OCI-LY7 (cell line): Measurements from ENCODE around the gene CDKL5. TPM values are rescaled to one million over a fixed set of nuclear protein-coding genes. Genes with fewer than 3 reads are reported as not detected.

ENCODE experiments used
- BruUV-seq: library from RNA; stranded (reverse); fragments of 400-500 nt; replicated peaks from 2 replicates; lab custom pipeline; 2021; lab: Mats Ljungman, UMichigan
- CTCF ChIA-PET: fragments of 300-600 bp; sonication (Branson Sonifier 250); formaldehyde crosslinking; loops from one replicate; lab custom pipeline; 2022; ENCODE audit warnings: antibody characterized with exemption; ENCODE audit not compliant: unreplicated experiment; lab: Charles Lee
- POLR2A ChIA-PET: fragments of 300-600 bp; sonication (Branson Sonifier 250); formaldehyde crosslinking; loops from one replicate; lab custom pipeline; 2022; ENCODE audit warnings: antibody characterized with exemption; lab: Charles Lee
- DNase-seq: peaks from one replicate; pipeline ENCODE4 v3.0.0-alpha.2; 2015; ENCODE audit warnings: low spot score
- H2AFZ ChIP-seq: fragments of 200-600 bp; sonication (generic), shearing (Covaris generic); 2 replicates; pipeline ENCODE4 v1.6.1; 2014; ENCODE audit warnings: mild to moderate bottlenecking, antibody characterized with exemption, low read length, moderate library complexity
- H3K27ac ChIP-seq: fragments of 200-600 bp; sonication (generic); 2 replicates; pipeline ENCODE4 v1.5.1; 2014; ENCODE audit warnings: mixed run types, low read depth, mild to moderate bottlenecking, moderate library complexity, low read length, inconsistent platforms; ENCODE audit not compliant: poor library complexity, severe bottlenecking
- H3K36me3 ChIP-seq: fragments of 200-600 bp; sonication (generic); 2 replicates; pipeline ENCODE4 v1.6.1; 2014; ENCODE audit warnings: mild to moderate bottlenecking, antibody characterized with exemption, low read length, moderate library complexity, mixed read lengths; ENCODE audit not compliant: insufficient read depth
- H3K4me1 ChIP-seq: fragments of 200-600 bp; sonication (generic); 2 replicates; pipeline ENCODE4 v1.5.1; 2014; ENCODE audit warnings: mild to moderate bottlenecking, low read length; ENCODE audit not compliant: insufficient read depth, poor library complexity, severe bottlenecking
- H3K4me2 ChIP-seq: fragments of 200-600 bp; sonication (generic); 2 replicates; pipeline ENCODE4 v1.6.1; 2014; ENCODE audit warnings: mild to moderate bottlenecking, low read length
- H3K4me3 ChIP-seq: fragments of 200-600 bp; sonication (generic); 2 replicates; pipeline ENCODE4 v1.5.1; 2014; ENCODE audit warnings: mild to moderate bottlenecking, low read depth, low read length; ENCODE audit not compliant: poor library complexity, severe bottlenecking
- H3K79me2 ChIP-seq: fragments of 200-600 bp; sonication (generic); 2 replicates; pipeline ENCODE4 v1.6.1; 2016; ENCODE audit warnings: low read depth, mild to moderate bottlenecking, low read length, moderate library complexity, mixed read lengths; ENCODE audit not compliant: insufficient read depth
- H3K9me2 ChIP-seq: fragments of 200-600 bp; sonication (generic); 2 replicates; pipeline ENCODE4 v1.6.1; 2016; ENCODE audit warnings: mild to moderate bottlenecking, low read length, mixed read lengths; ENCODE audit not compliant: insufficient read depth
- H3K9me3 ChIP-seq: fragments of 200-600 bp; sonication (generic); 2 replicates; pipeline ENCODE4 v1.6.1; 2014; ENCODE audit warnings: mild to moderate bottlenecking, mixed run types, low read length, mixed read lengths
- H4K20me1 ChIP-seq: fragments of 200-600 bp; sonication (generic); 2 replicates; pipeline ENCODE4 v1.6.1; 2014; ENCODE audit warnings: mild to moderate bottlenecking, antibody characterized with exemption, low read length, moderate library complexity, mixed read lengths; ENCODE audit not compliant: insufficient read depth
- EZH2phosphoT487 ChIP-seq: fragments of 200-600 bp; sonication (generic); IDR thresholded peaks from 2 replicates; pipeline ENCODE4 v1.6.1; 2018; ENCODE audit warnings: low read depth, borderline replicate concordance, mild to moderate bottlenecking, mixed run types, antibody characterized with exemption, low read length, moderate library complexity, mixed read lengths
- intact Hi-C: fragments of 100-400 bp; cut with micrococcal nuclease; formaldehyde crosslinking; loops from one replicate; pipeline ENCODE4 v1.10.0; 2022; ENCODE audit not compliant: unreplicated experiment
- total RNA-seq, 2 experiments: library from RNA; depleted of rRNA in 1 of 2; stranded (reverse); fragments of >200 nt in 1 of 2; shearing (Covaris generic) in 1 of 2; gene quantifications; 2 replicates each; pipeline ENCODE4 v1.2.3, GENCODE V29; 2014 to 2022
- TF ChIP-seq, protein P1 (sequence below): fragments of 200-600 bp; sonication (generic); conservative IDR thresholded peaks from 2 replicates; pipeline ENCODE4 v1.5.1; 2014; ENCODE audit warnings: mild to moderate bottlenecking, antibody characterized with exemption, low read length, moderate library complexity, mixed read lengths

CDKL5 gene
- total RNA-seq, 2 experiments from 2014 or later = 1.3 to 2.0 TPM

DNA sequence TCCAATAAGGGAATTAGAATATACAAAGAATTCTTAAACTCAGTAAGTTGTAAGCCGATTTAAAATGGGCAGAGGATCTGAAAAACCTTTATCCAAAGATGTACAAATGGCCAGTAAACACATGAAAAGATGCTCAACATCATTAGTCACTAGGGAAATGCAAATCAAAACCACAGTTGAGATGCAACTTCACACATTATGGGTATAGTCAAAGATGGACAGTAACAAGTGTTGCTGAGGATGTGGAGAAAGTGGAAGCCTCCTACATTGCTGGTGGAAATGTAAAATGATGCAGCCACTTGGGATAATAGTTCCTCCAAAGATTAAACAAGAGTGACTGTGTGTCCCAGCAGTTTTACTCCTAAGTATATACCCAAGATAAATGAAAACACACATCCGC, 213.9 kb downstream of the CDKL5 start:
- Histone ChIP-seq H3K4me3 (no peak overlapping the region), H2AFZ (no peak overlapping the region), H3K9me3 (no peaks in the 10 kb centered on the region), H3K4me2 (no peak overlapping the region), H4K20me1 (no peaks in the 10 kb centered on the region), H3K36me3 (no peaks in the 10 kb centered on the region), H3K27ac (no peak overlapping the region), H3K9me2 (no peaks in the 10 kb centered on the region), H3K79me2 (no peaks in the 10 kb centered on the region), H3K4me1 (no peaks in the 10 kb centered on the region)
- BruUV-seq = no TSS peak
- intact Hi-C loops = no loop called here
- DNase-seq = no peak
- POLR2A ChIA-PET = no interaction called here
- CTCF ChIA-PET = no interaction called here
- no peak for TF ChIP-seq EZH2phosphoT487
- TF ChIP-seq, protein P1, sequence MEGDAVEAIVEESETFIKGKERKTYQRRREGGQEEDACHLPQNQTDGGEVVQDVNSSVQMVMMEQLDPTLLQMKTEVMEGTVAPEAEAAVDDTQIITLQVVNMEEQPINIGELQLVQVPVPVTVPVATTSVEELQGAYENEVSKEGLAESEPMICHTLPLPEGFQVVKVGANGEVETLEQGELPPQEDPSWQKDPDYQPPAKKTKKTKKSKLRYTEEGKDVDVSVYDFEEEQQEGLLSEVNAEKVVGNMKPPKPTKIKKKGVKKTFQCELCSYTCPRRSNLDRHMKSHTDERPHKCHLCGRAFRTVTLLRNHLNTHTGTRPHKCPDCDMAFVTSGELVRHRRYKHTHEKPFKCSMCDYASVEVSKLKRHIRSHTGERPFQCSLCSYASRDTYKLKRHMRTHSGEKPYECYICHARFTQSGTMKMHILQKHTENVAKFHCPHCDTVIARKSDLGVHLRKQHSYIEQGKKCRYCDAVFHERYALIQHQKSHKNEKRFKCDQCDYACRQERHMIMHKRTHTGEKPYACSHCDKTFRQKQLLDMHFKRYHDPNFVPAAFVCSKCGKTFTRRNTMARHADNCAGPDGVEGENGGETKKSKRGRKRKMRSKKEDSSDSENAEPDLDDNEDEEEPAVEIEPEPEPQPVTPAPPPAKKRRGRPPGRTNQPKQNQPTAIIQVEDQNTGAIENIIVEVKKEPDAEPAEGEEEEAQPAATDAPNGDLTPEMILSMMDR = no peak

- BruUV-seq = no TSS peak
- intact Hi-C loops = no loop called here
- H3K9me2 ChIP-seq = no peaks in the 10 kb centered on the region
- CTCF ChIA-PET = no interaction called here
- no peak for DNase-seq
- H3K4me1 ChIP-seq = no peaks in the 10 kb centered on the region
- H2AFZ ChIP-seq = no peak overlapping the region
- no peaks in the 10 kb centered on the region for H4K20me1 ChIP-seq
- H3K27ac ChIP-seq = no peak overlapping the region
- no peak overlapping the region for H3K4me3 ChIP-seq
- no peak overlapping the region for H3K4me2 ChIP-seq
- TF ChIP-seq, protein P1 = no peak
- TF ChIP-seq EZH2phosphoT487 = no peak
- POLR2A ChIA-PET = no interaction called here
- H3K9me3 ChIP-seq = no peaks in the 10 kb centered on the region
- no peaks in the 10 kb centered on the region for H3K79me2 ChIP-seq
- H3K36me3 ChIP-seq = no peaks in the 10 kb centered on the region
Observed at GRCh38 chrX:18640686-18641085, 215.3 kb downstream of the CDKL5 start.

DNA sequence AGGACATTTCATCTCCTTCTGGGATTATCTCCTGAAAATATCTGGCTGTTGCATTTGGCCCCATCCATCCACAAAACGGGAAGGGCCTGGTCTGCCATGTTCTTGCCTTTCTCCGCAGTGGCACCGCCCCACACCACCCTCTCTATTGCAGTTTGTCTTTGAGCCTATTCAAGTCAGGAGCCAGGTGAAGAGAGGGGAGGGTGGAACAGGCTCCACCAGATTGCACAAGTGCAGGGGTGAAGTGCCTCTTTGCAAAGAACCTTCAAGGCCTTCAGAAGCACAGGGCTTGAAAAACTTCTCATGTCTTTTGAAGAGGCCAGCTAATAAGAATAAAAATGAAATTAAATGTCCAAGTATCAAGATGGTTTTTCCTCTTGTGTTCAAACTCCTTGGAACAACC, 217.8 kb downstream of the CDKL5 start:
- BruUV-seq = no TSS peak
- intact Hi-C loops = no loop called here
- TF ChIP-seq, protein P1 = no peak
- no peak for TF ChIP-seq EZH2phosphoT487

More for the DNA sequence above, 217.8 kb downstream of the CDKL5 start:
- Histone ChIP-seq H3K36me3 (no peaks in the 10 kb centered on the region), H2AFZ (no peak overlapping the region), H3K79me2 (no peaks in the 10 kb centered on the region), H3K4me1 (no peaks in the 10 kb centered on the region), H3K4me2 (no peak overlapping the region), H3K27ac (no peak overlapping the region), H3K4me3 (no peak overlapping the region), H3K9me3 (no peaks in the 10 kb centered on the region), H4K20me1 (no peaks in the 10 kb centered on the region), H3K9me2 (no peaks in the 10 kb centered on the region)
- ChIA-PET CTCF (no interaction called here), POLR2A (no interaction called here)
- DNase-seq = no peak
